T-cell (primary cell): ENCODE measurements around the gene MAP6. TPM values are rescaled to one million over a fixed set of nuclear protein-coding genes. Genes with fewer than 3 reads are reported as not detected.

Source experiments
- ATAC-seq, 4 experiments: fragments of 200-7000 bp in 3 of 4; fragments of 150-1000 bp in 1 of 4; cut with Tn5 transposase; replicated peaks in 1 of 4; 1 replicate in 3 of 4; 2 replicates in 1 of 4; pipeline ENCODE4 v1.10.0; 2021; ENCODE audit warnings: moderate library complexity in 3 of 4, mild to moderate bottlenecking in 2 of 4, moderate number of reproducible peaks in 1 of 4
- CTCF ChIA-PET, 2 donors: fragments of 300-600 bp; sonication (Branson Sonifier 250); formaldehyde crosslinking; loops; one replicate each; lab custom pipeline; 2022; ENCODE audit warnings: antibody characterized with exemption in 2 of 2; lab: Charles Lee
- POLR2A ChIA-PET, 2 donors: fragments of 300-600 bp; sonication (Branson Sonifier 250); formaldehyde crosslinking; loops; one replicate each; lab custom pipeline; 2022; ENCODE audit warnings: antibody characterized with exemption in 2 of 2; lab: Charles Lee
- DNase-seq, 35 experiments: peaks; one replicate each; pipeline versions ENCODE4 v3.0.0 to v3.0.0-alpha.2; 2013 to 2023
- H3K27ac ChIP-seq: one replicate; pipeline ENCODE4 v1.5.1; 2013; ENCODE audit warnings: low read length
- H3K27me3 ChIP-seq, 2 experiments: replicated peaks in 1 of 2; 1 replicate in 1 of 2; 2 replicates in 1 of 2; pipeline versions ENCODE4 v1.6.1 to v1.7.0; 2013; ENCODE audit warnings: low read length in 1 of 2, mixed read lengths in 1 of 2; ENCODE audit not compliant: control insufficient read depth in 2 of 2, insufficient read depth in 2 of 2; ENCODE audit errors: extremely low read depth in 1 of 2
- H3K36me3 ChIP-seq, 2 donors: 1 replicate in 1 of 2; 2 replicates in 1 of 2; pipeline versions ENCODE4 v1.6.1 to v1.7.0; 2013; ENCODE audit warnings: low read length in 1 of 2; ENCODE audit not compliant: control insufficient read depth in 2 of 2, insufficient read depth in 1 of 2; ENCODE audit errors: extremely low read depth in 1 of 2
- H3K4me1 ChIP-seq, 2 experiments: 1 replicate in 1 of 2; 2 replicates in 1 of 2; pipeline versions ENCODE4 v1.6.1 to v1.7.0; 2013; ENCODE audit warnings: low read length in 2 of 2, mixed read lengths in 1 of 2; ENCODE audit not compliant: insufficient read depth in 2 of 2, control insufficient read depth in 1 of 2; ENCODE audit errors: extremely low read depth in 1 of 2
- H3K4me3 ChIP-seq, 2 donors: 1 replicate in 1 of 2; 2 replicates in 1 of 2; pipeline versions ENCODE4 v1.5.1 to v1.7.0; 2013; ENCODE audit warnings: mild to moderate bottlenecking in 2 of 2, low read length in 1 of 2, moderate library complexity in 1 of 2; ENCODE audit not compliant: control insufficient read depth in 1 of 2; ENCODE audit errors: extremely low read depth in 1 of 2
- H3K9me3 ChIP-seq: 2 replicates; pipeline ENCODE4 v1.7.0; 2013
- H3K27ac Mint-ChIP-seq, 2 donors: one replicate each; pipeline ENCODE4 v1.8.0; 2020 to 2021; ENCODE audit warnings: mild to moderate bottlenecking in 2 of 2, mixed read lengths in 2 of 2
- H3K27me3 Mint-ChIP-seq, 2 donors: one replicate each; pipeline ENCODE4 v1.8.0; 2021 to 2022; ENCODE audit warnings: mixed read lengths in 2 of 2
- H3K36me3 Mint-ChIP-seq: one replicate; pipeline ENCODE4 v1.8.0; 2021; ENCODE audit warnings: mixed read lengths
- H3K4me1 Mint-ChIP-seq, 3 donors: one replicate each; pipeline ENCODE4 v1.8.0; 2020 to 2022; ENCODE audit warnings: mixed read lengths in 3 of 3, mild to moderate bottlenecking in 1 of 3
- H3K4me3 Mint-ChIP-seq, 3 donors: one replicate each; pipeline ENCODE4 v1.8.0; 2020 to 2022; ENCODE audit warnings: mild to moderate bottlenecking in 3 of 3, mixed read lengths in 3 of 3, moderate library complexity in 3 of 3
- H3K9me3 Mint-ChIP-seq, 3 donors: one replicate each; pipeline ENCODE4 v1.8.0; 2020 to 2022; ENCODE audit warnings: mixed read lengths in 3 of 3
- WGBS: methylation state at CpG from one replicate; pipeline ENCODE4 v1.1.5; 2013; ENCODE audit warnings: missing lambda C conversion rate; ENCODE audit not compliant: insufficient coverage; 5-methylcytosine and 5-hydroxymethylcytosine counted together
- total RNA-seq, 35 experiments: library from RNA in 6 of 35; stranded (reverse) in 6 of 35; fragments of 120-200 nt in 1 of 35; gene quantifications; one replicate each; pipeline versions ENCODE4 v1.2.1 to v1.2.4 and lab custom pipeline; 2013 to 2026

The MAP6 gene
- total RNA-seq, 5 donors from 2014 or later (not counting 1 experiment from before 2014, with no cell fraction given): 0.19 to 0.35 (median 0.30) TPM; not detected in 2

DNA sequence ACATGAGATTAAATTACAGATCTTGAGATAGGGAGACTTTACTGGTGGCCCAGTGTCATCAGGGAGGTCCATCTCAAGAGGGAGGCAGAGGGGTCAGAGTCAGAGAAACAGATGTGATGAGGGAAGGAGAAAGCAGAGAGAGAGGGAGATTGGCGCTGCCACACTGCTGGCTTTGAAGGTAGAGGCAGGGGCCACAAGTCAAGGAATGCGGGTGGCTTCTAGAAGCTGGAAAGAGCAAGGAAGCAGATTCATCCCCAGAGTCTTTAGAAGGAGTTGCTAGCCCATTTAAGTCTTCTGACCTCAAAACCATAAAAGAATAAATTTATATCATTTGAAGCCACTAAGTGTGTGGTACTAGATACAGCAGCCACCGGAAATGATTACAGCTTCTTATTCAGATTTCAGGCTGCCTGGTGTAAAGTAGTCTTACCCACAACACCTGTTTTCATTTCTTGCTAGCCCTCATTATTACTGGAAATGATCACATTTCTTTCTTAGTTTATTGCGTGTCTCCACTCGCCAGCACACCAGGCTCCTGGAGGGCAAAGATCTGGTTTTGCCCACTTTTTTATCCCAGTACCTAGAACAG is 119.4 kb downstream of the MAP6 start:
- peaks cover 0 to 7% (median 2%) of the 10 kb centered on the region in 3 donors for H3K4me1 Mint-ChIP-seq
- no peaks in the 10 kb centered on the region for H3K9me3 Mint-ChIP-seq
- POLR2A ChIA-PET: interaction anchor here (0.5 to 0.6 kb wide), 2 partner anchors 90 to 274 kb away, joined by 4 to 6 read pairs; no protein-coding TSS in a partner anchor
- no peak overlapping the region for H3K27ac Mint-ChIP-seq
- no peak overlapping the region for H3K27ac ChIP-seq
- H3K27me3 Mint-ChIP-seq: peaks cover 0 to 4% of the 10 kb centered on the region in 2 donors
- H3K4me1 ChIP-seq: no peaks in the 10 kb centered on the region
- CTCF ChIA-PET: no interaction called here
- 76% methylated on average over 2 of the region's 5 CpGs for WGBS
- H3K9me3 ChIP-seq: no peaks in the 10 kb centered on the region
- DNase-seq (no peak), ATAC-seq (no peak)
- no peaks in the 10 kb centered on the region for H3K36me3 ChIP-seq
- peaks cover 0 to 24% of the 10 kb centered on the region in 2 experiments for H3K27me3 ChIP-seq
- no peaks in the 10 kb centered on the region for H3K36me3 Mint-ChIP-seq
- no peak overlapping the region for H3K4me3 ChIP-seq
- no peak overlapping the region for H3K4me3 Mint-ChIP-seq

DNA sequence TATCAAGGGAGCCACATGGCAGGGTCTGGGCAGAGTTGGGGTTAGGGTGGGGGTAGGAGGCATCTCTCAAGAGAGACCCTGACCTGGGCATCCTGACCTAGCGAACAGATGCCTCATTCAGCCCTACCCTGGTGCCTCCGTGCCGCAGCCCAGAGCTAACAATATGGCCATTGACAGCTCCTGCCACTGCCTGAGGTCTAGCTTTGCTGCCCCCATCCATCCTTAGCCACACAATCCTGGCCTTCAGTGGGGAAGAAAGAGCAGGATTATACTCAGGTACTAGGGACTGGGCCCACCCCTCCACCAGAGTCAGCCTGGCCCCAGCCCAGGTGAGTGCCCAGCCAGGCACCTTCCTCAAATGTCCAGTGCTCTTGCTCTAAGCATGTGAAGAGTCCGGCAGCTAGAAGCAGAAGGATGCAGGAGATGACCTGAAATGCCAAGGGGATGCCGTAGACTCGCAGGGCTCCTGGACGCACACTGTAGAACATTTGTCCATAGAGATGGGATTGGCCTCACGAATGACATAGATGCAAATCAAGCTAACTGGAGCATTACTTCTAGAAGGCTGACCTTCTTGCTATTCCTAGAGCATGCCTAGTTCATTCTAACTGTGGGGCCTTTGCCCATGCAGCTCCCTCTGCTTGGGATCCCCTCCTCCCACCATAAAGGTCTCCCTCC is 120.1 kb downstream of the MAP6 start:
- POLR2A ChIA-PET: interaction anchor here (0.5 to 0.6 kb wide), 2 partner anchors 89 to 273 kb away, joined by 4 to 6 read pairs; no protein-coding TSS in a partner anchor

DNA sequence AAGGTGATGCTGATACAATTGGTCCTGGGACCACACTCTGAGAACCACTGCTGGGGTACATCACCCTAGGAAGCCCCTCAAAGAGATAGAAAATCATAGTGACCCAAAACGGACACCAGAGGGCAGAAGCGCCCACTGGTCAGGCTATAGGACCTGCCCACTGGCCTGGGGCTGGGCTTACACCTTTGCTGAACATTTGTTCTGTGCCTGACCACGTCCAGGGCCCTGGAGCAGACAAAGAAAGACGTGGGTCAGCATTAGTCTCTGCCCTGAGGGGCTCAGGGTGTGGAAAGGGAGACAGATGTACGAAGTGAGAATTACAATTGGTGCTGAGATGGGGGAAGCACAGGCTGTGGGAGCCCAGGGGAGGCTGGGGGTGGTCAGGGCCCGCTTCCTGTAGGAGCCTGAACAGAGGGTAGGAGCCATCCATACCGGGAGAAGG is 121.2 kb downstream of the MAP6 start:
- DNase-seq (peak in 5 of 35 experiments; percentile 18 to 58 (median 20)), ATAC-seq (peak in 1 of 4 experiments; percentile 50)
- H3K4me3 Mint-ChIP-seq: no peak overlapping the region
- Histone ChIP-seq H3K4me1 (no peaks in the 10 kb centered on the region), H3K9me3 (no peaks in the 10 kb centered on the region), H3K4me3 (no peak overlapping the region), H3K27ac (no peak overlapping the region), H3K36me3 (no peaks in the 10 kb centered on the region), H3K27me3 (peaks cover 0 to 24% of the 10 kb centered on the region in 2 experiments)
- H3K4me1 Mint-ChIP-seq: peaks cover 0 to 7% (median 2%) of the 10 kb centered on the region in 3 donors
- 22% methylated on average over 7 of the region's 7 CpGs for WGBS
- H3K36me3 Mint-ChIP-seq: no peaks in the 10 kb centered on the region
- POLR2A ChIA-PET: no interaction called here
- H3K9me3 Mint-ChIP-seq: no peaks in the 10 kb centered on the region
- no peak overlapping the region for H3K27ac Mint-ChIP-seq
- CTCF ChIA-PET: no interaction called here
- peaks cover 0 to 4% of the 10 kb centered on the region in 2 donors for H3K27me3 Mint-ChIP-seq

More for the DNA sequence above, 120.1 kb downstream of the MAP6 start:
- Histone ChIP-seq H3K36me3 (no peaks in the 10 kb centered on the region), H3K27me3 (peaks cover 0 to 24% of the 10 kb centered on the region in 2 experiments), H3K4me3 (no peak overlapping the region), H3K27ac (no peak overlapping the region), H3K9me3 (no peaks in the 10 kb centered on the region), H3K4me1 (no peaks in the 10 kb centered on the region)
- Mint-ChIP-seq H3K27ac (no peak overlapping the region), H3K4me3 (no peak overlapping the region), H3K36me3 (no peaks in the 10 kb centered on the region), H3K4me1 (peaks cover 0 to 7% (median 2%) of the 10 kb centered on the region in 3 donors), H3K9me3 (no peaks in the 10 kb centered on the region), H3K27me3 (peaks cover 0 to 4% of the 10 kb centered on the region in 2 donors)
- no peak for DNase-seq
- WGBS: over 99% methylated on average over 8 of the region's 8 CpGs
- CTCF ChIA-PET: no interaction called here
- ATAC-seq: no peak

DNA sequence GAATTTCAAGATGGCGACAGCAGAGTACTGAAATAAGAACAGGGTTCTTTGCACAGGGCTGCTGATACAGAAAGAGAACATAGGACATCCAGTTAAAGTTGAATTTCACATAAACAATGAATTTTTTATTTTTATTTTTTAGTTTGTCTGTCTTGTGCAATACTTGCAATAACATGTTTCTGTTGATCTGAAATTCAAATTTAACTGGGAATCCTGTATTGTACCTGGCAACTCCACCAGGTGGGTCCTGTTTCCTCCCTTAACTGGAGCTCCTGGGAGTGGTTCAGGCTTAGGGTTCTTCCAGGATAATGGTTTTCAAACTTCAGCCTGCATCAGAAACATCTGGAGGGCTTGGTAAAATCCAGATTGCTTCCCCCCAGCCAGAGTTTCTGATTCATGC is 121.7 kb downstream of the MAP6 start:
- H3K36me3 ChIP-seq: no peaks in the 10 kb centered on the region
- no peak for ATAC-seq
- DNase-seq: no peak
- peaks cover 0 to 4% of the 10 kb centered on the region in 2 donors for H3K27me3 Mint-ChIP-seq
- H3K9me3 Mint-ChIP-seq: no peaks in the 10 kb centered on the region
- H3K4me3 Mint-ChIP-seq: no peak overlapping the region
- ChIA-PET CTCF (interaction anchor here in 1 of 2 donors (0.6 kb wide), 1 partner anchor 8 kb away, joined by 3 read pairs; no protein-coding TSS in a partner anchor), POLR2A (no interaction called here)
- no peak overlapping the region for H3K27ac Mint-ChIP-seq
- no peaks in the 10 kb centered on the region for H3K4me1 ChIP-seq
- no peaks in the 10 kb centered on the region for H3K9me3 ChIP-seq
- H3K4me1 Mint-ChIP-seq: peaks cover 0 to 7% (median 2%) of the 10 kb centered on the region in 3 donors
- no peaks in the 10 kb centered on the region for H3K36me3 Mint-ChIP-seq
- 100% methylated on average over 1 of the region's 1 CpG for WGBS
- peaks cover 0 to 24% of the 10 kb centered on the region in 2 experiments for H3K27me3 ChIP-seq
- no peak overlapping the region for H3K27ac ChIP-seq
- no peak overlapping the region for H3K4me3 ChIP-seq

DNA sequence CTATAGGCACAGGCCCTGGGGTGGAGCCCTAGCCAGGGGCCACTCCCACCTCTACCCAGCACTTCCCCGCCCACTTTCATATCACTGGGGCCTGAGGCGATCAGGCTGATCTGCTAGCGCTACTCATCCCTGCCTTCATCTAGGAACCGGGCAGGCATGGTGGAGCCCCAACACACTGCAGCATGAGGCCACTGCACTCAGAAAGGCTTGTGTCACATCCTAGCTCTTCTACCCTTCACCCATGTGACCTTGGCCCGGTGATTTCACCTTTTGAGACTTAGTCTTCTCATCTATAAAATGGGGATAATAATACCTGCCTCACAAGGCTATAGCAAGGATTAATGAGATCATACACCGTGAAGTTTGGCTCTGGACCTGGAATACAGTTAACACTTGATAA is 125.0 kb downstream of the MAP6 start:
- no peaks in the 10 kb centered on the region for H3K9me3 ChIP-seq
- no peak for DNase-seq
- H3K4me1 Mint-ChIP-seq: no peaks in the 10 kb centered on the region
- no peaks in the 10 kb centered on the region for H3K9me3 Mint-ChIP-seq
- H3K36me3 Mint-ChIP-seq: no peaks in the 10 kb centered on the region
- H3K27me3 ChIP-seq: peaks cover 0 to 24% of the 10 kb centered on the region in 2 experiments
- H3K4me3 ChIP-seq: no peak overlapping the region
- no peak overlapping the region for H3K27ac ChIP-seq
- ChIA-PET POLR2A (no interaction called here), CTCF (interaction anchor here in 1 of 2 donors (1.3 kb wide), 1 partner anchor 159 kb away, joined by 3 read pairs; no protein-coding TSS in a partner anchor)
- no peaks in the 10 kb centered on the region for H3K36me3 ChIP-seq
- 86% methylated on average over 5 of the region's 6 CpGs for WGBS
- ATAC-seq: no peak
- peaks cover 0 to 4% of the 10 kb centered on the region in 2 donors for H3K27me3 Mint-ChIP-seq
- no peak overlapping the region for H3K27ac Mint-ChIP-seq
- no peak overlapping the region for H3K4me3 Mint-ChIP-seq
- no peaks in the 10 kb centered on the region for H3K4me1 ChIP-seq

DNA sequence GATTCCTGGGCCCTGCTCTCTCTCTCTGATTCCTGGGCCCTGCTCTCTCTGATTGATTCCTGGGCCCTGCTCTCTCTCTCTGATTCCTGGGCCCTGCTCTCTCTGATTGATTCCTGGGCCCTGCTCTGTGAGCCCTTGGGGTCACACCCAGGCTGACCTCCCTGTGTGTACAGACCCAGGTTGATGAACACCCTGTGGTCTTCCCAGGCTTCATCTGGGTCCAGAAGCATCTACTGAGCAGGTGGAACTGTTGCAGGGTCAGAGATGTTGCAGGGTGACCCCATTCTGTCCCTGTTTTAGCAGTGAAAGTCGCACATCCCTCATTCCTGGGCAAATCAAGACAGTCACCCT is 126.8 kb downstream of the MAP6 start:
- no peaks in the 10 kb centered on the region for H3K36me3 ChIP-seq
- no peaks in the 10 kb centered on the region for H3K36me3 Mint-ChIP-seq
- no peaks in the 10 kb centered on the region for H3K9me3 Mint-ChIP-seq
- no peak overlapping the region for H3K27ac ChIP-seq
- H3K27me3 Mint-ChIP-seq: peaks cover 2 to 10% of the 10 kb centered on the region in 2 donors
- peaks cover 0 to 10% of the 10 kb centered on the region in 2 experiments for H3K4me1 ChIP-seq
- WGBS: 56% methylated on average over 1 of the region's 1 CpG
- no peak overlapping the region for H3K4me3 ChIP-seq
- ChIA-PET POLR2A (no interaction called here), CTCF (no interaction called here)
- ATAC-seq (no peak), DNase-seq (no peak)
- no peak overlapping the region for H3K4me3 Mint-ChIP-seq
- peaks cover 0 to 17% of the 10 kb centered on the region in 2 experiments for H3K27me3 ChIP-seq
- peaks cover 11 to 16% (median 14%) of the 10 kb centered on the region in 3 donors for H3K4me1 Mint-ChIP-seq
- no peak overlapping the region for H3K27ac Mint-ChIP-seq
- no peaks in the 10 kb centered on the region for H3K9me3 ChIP-seq
